CD4-positive, alpha-beta T cell treated with Interleukin-17A for 4 hours (primary cell): ENCODE results near the gene HPCAL1.
"Not testable (repeated sequence)": the region's sequence is repeated elsewhere in the genome, so short reads cannot be mapped to it uniquely, and the experiment has no call there.

Source experiments
- DNase-seq: peaks from one replicate; pipeline ENCODE4 v3.0.0-alpha.2; 2020; ENCODE audit warnings: mixed read lengths

The HPCAL1 gene

DNA sequence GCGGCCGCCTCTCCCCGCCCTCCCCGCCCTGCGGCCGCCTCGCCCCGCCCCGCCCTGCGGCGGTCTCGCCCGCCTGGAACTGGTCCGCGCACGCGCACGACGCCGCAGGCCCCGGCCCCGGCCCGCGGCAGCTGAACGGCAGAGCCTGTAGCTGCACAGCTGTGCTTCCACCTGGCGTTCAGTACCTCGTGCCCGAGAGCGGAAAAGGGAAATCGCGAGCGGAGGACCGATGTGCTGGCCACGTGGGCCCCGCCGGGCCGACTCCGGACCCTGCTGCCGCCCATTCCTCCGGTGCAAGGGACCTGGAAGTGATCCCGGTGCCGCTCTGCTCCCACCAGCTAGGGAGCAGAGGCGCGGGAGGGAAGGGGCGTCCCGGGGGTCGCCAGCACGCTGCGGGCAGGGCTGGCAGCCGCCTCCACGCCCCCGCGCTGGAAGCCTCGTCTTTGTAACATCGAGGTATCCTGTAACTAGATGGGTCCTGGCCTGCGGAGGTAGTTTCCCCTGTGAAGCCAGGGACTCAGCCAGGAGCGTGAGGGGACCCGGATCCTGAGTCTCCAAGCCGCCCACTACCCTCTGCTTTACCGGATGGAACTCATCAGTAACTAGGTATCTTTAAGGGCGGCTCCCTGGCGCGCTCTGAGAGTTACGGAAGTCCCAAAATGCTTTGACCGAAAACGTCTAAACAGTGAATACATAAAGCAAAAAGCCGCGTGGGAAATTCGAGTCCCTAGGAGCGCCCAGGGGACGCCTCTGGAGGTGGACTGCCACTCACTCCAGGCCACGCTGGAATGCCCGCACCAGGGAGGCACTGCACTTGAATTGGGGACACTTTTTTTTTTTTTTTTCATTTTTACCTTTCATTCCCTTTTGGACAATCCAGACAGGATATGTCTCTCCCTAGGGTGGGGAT is 146.1 kb downstream of the HPCAL1 start:
- peak; percentile 96 for DNase-seq

- DNase-seq = no peak
Measured at GRCh38 chr2:10449486-10449831, 146.8 kb downstream of the HPCAL1 start.

DNA sequence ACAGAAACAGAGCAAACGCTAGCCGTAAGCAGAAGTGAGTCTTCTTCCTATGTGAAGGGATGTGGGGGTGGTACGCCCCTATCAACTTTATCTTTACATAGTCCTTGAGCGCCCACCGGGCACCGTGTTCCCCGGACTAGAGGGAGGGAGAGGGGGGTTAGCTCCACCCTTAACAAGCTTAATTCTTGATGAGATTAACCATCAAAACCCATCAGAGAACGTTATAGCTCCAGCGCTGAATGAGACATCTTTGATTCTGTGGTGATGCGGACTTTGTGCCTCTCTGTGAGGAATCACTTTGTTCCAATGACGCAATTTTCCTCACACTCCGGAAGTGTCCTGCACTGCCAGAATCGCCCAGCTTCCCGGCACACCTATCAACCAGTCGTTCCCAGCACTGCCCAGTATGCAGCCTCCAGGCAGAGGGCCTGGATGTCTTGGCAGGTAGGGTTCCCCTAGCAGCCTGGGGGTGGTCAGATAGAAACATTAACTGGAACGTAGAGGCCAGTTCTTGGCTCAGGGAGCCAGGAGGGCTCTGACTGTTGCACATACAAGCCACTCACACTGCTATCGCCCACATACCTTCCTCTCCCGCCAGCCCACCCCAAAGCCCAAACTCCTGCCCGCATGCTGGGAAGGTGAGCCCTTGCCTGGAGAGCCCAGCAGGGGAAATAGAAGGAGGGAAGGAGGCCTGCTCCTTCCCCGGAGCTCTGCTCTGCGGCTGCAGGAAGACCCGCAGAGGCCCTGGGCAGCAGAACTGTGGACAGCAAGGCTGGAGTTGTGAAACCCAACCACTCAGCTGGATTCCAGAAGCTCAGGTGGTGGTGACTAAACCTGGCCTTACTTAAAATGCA is 147.4 kb downstream of the HPCAL1 start:
- no peak for DNase-seq

DNA sequence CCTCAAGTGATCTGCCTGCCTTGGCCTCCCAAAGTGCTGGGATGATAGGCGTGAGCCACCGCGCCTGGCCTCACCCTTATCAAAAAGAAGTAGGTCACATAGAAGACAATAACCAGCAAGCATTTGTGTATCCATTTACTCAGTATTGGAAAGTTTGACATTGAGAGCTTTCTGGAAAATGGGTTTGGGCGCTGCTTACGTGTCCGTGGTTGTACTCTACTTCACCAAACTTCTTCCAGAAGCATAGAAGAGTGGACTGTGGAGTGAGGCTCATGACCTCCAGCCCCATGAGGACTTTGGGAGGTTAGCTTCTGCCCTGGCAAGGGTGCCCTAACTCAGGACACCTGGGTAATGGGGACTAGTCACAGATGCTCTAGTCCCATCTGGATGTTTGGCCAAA is 149.1 kb downstream of the HPCAL1 start:
- DNase-seq = no peak

DNA sequence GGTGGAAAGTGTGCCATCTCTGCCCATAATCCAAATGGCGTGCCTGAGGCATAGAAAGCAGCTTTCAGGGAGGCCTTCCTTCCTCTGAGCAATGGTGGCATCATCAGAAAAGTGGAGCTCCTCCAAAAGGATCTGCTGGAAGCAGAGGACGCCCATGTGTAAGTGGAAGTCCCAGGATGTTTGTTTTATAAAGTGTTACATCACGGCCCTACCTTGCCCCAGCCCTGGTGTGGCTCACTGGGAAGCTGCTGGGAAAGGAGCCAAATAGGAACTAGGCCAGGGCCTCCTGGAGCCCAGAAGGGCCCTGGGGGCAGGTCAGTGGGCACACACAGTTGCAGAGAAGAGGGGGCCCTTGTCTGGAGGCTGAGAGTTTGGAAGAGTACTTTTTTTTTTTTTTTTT is 149.6 kb downstream of the HPCAL1 start:
- DNase-seq = no peak

DNA sequence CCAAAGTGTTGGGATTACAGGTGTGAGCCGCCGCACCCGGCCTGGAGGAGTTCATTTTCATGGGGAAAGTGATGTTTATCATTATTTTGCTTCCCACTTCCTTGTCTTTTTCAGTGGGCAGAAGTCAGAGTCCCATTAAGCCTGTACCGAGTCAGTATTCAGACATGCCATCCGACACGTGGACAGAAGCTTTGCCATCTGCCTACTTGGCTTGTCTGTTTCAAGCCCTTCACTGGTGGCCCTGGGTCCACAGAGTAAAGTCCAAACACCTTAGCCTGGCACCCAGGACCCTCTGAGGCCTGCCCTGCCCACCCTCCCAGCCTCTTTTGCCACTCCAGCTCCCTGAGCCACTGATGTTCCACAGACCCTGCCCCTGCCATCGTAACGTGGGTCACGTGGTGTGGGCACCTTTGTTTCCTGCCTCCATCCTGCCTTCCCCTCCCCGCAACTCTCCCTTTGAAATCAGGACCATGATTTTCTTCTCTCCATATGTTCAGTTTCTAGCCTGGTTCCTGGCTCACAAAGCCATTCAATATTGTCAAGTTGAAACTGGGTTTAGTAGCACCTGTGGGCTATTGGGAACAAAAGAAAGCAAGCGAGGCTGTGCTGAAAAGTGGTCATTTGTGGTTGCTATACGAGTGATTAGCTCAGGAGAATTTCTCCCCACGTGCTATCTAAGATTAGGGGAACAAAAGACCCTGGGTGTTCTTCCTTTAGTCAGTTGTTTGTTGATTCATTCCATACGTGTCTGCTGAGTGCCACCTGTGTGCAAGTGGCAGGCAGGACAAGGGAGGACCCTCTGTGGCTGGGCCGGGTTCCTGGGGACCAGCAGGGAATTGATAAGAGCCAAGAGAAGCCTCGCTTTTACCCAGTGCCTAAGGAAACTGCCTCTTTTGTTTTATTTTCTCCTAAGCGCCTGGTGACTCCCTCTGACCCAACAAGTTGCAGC is 150.5 kb downstream of the HPCAL1 start:
- no peak for DNase-seq

DNA sequence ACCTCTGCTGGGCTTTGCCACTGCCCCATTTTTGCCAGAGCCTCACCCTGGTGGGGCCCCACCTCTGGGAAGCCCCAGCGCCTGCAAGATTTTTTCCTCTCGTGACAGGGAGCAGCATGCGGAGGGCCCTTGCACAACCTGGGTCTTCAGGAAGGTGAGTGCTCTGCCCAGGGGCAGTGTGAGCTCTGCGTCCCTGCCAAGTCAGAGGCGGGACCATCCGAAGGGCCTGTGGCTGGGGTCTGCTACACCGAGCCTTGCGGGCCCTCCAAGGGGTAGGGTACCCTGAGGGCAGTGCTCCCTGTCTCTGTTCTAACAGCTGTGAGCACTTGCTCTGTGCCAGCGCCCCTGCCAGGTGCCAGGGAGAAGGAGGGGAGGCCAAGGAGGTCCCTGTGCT is 151.2 kb downstream of the HPCAL1 start:
- DNase-seq = no peak

GRCh38 chr2:10454505-10454904 is 151.8 kb downstream of the HPCAL1 start:
- DNase-seq = no peak

GRCh38 chr2:10457195-10457594 is 154.5 kb downstream of the HPCAL1 start:
- not testable (repeated sequence) for DNase-seq

DNA sequence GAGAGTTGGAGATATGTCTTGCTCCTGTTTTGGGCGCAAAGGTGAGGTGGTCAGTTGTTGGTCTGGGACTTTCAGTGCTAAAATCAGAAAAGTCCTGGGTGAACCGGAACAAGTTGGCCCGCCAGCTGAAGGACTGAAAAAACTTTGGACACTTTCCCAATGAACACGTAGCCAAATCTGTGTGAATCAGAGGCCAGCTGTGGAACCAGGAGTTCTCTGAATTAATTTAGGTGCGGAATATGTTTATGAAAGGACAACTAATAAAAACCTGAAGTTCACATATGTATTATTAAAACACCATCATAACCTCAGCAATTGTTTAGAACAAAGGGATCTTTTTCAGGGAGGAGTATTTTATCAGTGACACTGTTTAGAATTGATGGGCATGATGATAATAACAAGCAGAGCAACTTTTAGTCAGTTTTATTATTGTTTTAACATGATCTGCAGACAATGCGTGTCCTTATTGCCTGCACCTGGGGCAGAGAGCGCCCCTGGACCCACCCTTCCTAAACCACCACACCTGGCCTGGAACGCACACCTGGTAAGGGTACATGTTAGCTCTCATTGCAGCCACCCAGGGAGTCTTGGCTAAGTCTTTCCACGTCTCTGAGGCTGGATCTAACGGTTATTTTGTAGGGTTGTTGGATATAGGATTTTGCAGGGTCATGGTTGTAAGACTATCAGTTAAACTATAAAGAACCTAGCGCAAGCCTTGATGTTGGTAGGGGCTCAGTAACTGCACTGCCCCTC is 155.3 kb downstream of the HPCAL1 start:
- DNase-seq = no peak

DNA sequence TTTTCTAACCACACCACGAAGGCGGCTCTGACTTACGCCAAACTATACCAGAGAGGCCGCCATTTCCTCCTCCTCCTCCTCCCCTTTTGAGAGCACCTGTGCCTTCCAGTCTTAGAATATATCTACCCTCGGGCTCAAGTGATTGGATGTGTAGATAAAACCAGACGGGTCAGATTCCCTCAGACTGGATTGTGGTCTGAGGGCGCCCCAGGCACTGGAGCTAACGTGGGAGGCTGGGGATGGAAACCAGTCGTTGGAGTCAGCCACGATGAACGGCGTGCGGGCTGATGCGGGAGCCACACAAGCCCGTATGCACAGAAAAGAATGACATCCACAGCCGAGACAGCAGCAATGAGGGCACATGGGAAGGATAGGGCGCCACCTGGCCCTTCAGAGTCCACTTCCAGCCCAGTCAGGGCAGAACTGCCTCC is 157.7 kb downstream of the HPCAL1 start:
- DNase-seq = no peak

- no peak for DNase-seq
Measured at GRCh38 chr2:10462178-10463083, 159.7 kb downstream of the HPCAL1 start.

DNA sequence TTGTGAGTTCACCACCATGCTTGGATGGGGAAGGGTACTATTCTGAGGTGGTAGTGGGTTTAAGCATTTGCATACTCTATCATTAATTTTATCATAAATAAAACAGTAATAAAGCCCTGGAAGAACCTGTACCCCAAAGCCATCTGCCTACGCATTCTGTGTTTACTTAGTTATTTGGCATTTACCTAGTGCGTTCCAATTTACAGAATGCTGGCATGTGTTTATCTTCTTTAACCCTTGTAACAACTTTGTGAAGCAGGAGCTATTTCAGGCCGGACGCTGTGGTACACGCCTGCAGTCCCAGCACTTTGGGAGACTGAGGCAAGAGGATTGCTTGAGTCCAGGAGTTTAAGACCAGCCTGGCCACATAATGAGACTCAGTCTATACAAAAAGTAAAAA is 163.2 kb downstream of the HPCAL1 start:
- DNase-seq = no peak

GRCh38 chr2:10466801-10467200 is 164.1 kb downstream of the HPCAL1 start:
- DNase-seq = no peak

DNA sequence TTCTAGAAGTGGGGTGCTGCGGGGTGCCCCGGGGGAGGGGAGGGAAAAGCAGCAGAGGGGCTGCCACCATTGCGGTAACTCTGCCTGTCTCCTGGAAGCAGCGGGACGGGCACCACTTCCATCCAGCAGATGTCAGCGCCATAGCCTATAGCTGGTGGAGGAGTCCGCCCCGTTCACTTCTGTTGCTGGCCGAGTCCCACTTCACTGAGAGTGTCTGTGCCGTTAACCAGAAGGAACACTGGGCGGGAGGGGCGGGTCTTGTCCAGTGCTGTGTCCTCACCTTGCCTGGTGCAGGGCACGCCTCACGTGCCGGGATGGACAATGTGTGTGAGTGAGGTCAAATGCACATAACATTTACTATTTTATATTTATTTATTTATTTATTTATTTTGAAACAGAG is 164.7 kb downstream of the HPCAL1 start:
- DNase-seq = no peak

- no peak for DNase-seq
Measured at GRCh38 chr2:10469301-10469700, 166.6 kb downstream of the HPCAL1 start.

GRCh38 chr2:10469955-10470608 is 167.4 kb downstream of the HPCAL1 start:
- DNase-seq = no peak

- no peak for DNase-seq
Measured at GRCh38 chr2:10471046-10471571, 168.4 kb downstream of the HPCAL1 start.

DNA sequence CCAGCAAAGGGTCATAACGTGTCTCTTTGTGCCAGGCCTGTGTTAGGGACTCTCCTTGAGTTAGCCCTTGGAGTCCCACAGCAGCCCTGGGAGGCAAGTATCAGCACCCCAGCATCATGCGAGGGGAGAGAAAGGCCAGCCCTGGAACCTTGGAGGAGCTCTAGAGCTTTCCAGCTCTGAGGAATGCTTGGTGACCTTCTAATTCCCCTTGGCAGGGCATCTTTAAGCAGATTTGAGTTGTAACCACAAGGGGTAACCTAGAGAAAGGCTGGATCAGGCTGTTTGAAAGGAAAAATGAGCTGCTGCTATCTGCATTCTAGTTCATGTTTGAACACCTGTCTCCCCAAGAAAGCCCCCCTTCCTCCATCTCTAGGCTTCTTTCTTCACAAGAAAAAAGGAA is 169.3 kb downstream of the HPCAL1 start:
- DNase-seq = no peak

DNA sequence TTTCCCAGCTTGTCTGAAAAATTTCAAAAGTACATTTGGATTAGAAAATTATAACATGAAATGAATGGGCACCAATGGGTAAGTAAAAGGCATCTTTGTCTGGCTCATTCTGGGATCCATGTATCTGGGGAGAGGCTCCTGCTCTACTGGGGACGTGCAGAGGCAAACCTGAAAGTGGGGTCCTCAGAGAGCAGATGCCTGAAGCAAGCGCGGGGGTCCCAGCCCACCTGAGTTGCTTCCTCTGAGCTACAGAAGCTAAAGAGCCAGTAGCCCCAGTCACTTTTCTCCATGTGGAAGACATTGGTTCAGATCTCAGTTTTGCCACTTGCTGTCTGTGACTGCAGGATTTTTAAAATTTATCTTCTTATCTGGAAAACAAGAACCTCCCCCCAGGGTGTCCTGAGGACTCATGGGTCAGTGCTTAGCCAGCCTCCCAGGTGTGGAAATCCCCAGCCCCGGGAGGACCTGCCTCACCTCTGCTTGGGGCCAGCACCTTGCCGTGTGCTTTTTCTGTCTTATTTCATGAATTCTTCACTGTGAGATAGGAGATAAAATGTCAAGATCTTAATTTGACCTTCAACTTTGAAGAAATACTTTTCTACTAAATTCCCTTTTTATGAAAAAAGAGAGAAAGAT is 170.5 kb downstream of the HPCAL1 start:
- DNase-seq = no peak
